ENCODE results near the gene FLYWCH2. TPM values are rescaled to one million over a fixed set of nuclear protein-coding genes. Genes with fewer than 3 reads are reported as not detected.

FLYWCH2 gene
- total RNA-seq, 1 donor from 2014 or later: 63.7 TPM

DNA sequence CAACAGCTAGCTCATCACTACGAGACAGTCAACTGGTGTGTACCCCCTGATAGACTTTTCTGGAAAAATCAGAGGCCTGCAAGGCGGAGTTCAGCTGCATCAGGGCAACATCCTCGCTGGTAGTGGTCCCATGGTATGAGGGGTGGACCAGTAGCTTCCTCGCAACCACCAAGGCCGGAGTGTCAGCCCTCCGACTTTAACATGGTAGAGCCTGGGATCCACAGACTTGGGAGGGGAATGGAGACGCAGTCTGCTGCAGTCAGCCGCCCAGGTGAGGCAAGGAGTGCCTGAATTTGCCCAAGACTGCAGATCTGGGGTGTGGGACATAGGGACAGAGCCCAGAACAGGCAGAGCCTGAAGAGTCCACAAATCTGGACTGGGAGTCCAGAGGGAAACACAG, 39.5 kb upstream of the FLYWCH2 start:
- Histone ChIP-seq H3K36me3 (ENCODE audit: control insufficient read depth, insufficient read depth, low read length) (no peaks in the 10 kb centered on the region), H3K4me3 (ENCODE audit: low read depth, low read length) (no peak overlapping the region), H3K27me3 (ENCODE audit: control insufficient read depth, insufficient read depth, low read length) (no peaks in the 10 kb centered on the region)
- FAIRE-seq (no peak), DNase-seq (ENCODE audit: low read depth) (no peak)
- TF ChIP-seq, protein P1, sequence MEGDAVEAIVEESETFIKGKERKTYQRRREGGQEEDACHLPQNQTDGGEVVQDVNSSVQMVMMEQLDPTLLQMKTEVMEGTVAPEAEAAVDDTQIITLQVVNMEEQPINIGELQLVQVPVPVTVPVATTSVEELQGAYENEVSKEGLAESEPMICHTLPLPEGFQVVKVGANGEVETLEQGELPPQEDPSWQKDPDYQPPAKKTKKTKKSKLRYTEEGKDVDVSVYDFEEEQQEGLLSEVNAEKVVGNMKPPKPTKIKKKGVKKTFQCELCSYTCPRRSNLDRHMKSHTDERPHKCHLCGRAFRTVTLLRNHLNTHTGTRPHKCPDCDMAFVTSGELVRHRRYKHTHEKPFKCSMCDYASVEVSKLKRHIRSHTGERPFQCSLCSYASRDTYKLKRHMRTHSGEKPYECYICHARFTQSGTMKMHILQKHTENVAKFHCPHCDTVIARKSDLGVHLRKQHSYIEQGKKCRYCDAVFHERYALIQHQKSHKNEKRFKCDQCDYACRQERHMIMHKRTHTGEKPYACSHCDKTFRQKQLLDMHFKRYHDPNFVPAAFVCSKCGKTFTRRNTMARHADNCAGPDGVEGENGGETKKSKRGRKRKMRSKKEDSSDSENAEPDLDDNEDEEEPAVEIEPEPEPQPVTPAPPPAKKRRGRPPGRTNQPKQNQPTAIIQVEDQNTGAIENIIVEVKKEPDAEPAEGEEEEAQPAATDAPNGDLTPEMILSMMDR (IDR thresholded peaks at IDR 0.05; ENCODE audit: insufficient read depth, low read length, severe bottlenecking): no peak

DNA sequence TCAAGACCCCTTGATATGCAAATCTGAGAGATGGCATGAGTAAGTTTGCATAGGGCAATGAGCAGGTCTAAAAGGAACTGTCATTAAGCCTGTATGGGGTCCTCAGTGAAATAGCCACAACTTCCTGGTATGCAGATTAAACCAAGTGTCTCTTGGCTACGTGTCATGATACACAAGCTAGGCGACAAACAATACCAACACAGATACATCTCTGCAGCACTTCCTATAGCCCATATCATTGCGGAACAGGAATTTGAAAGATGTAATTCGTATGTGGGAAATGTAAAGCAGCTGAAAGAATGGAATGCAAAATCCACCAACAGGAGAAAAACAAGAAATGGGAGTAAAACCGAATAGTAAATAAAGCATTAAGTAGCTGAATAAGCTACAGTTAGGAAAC, 37.9 kb upstream of the FLYWCH2 start:
- no peak for FAIRE-seq
- TF ChIP-seq, protein P1 (IDR thresholded peaks at IDR 0.05; ENCODE audit: insufficient read depth, low read length, severe bottlenecking): no peak
- Histone ChIP-seq H3K4me3 (ENCODE audit: low read depth, low read length) (no peak overlapping the region), H3K36me3 (ENCODE audit: control insufficient read depth, insufficient read depth, low read length) (no peaks in the 10 kb centered on the region), H3K27me3 (ENCODE audit: control insufficient read depth, insufficient read depth, low read length) (no peaks in the 10 kb centered on the region)
- no peak for DNase-seq (ENCODE audit: low read depth)

DNA sequence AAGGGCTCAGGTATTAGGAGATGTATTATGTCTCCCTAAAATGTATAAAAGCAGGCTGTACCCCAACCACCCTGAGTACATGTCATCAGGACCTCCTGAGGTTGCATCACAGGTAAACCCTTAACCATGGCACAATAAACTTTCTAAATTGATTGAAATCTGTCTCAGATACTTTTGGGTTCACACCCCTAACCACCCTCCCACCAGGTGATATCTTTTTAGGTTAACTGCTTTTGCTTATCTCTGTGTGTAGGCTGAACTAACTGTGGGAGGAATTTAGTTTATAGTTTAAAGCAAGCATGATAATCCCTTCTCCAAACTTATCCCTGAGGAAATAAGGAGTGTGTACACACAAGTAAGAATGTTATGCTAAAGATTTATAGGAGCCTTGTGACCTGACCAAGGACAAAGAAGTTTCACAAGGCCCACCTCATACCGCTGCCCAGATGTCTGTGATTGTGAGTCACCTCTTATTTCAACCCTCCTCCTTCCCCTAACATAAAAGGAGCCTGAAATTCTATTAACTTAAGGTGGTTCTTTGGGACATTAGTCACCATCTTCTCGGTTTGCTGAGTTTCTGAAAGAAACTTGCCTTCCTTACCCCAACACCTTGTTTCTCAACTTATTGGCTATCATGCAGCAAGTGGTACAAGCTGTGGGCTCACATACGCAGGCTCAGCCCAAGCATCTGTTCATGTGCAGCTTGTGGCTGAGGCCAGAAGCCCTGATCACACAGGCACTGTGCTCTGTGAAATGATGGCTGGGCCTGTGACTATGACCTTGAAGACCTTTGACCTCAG, 36.3 kb upstream of the FLYWCH2 start:
- TF ChIP-seq, protein P1 (IDR thresholded peaks at IDR 0.05; ENCODE audit: insufficient read depth, low read length, severe bottlenecking): no peak
- DNase-seq (ENCODE audit: low read depth) (peak; percentile 81), FAIRE-seq (no peak)

DNA sequence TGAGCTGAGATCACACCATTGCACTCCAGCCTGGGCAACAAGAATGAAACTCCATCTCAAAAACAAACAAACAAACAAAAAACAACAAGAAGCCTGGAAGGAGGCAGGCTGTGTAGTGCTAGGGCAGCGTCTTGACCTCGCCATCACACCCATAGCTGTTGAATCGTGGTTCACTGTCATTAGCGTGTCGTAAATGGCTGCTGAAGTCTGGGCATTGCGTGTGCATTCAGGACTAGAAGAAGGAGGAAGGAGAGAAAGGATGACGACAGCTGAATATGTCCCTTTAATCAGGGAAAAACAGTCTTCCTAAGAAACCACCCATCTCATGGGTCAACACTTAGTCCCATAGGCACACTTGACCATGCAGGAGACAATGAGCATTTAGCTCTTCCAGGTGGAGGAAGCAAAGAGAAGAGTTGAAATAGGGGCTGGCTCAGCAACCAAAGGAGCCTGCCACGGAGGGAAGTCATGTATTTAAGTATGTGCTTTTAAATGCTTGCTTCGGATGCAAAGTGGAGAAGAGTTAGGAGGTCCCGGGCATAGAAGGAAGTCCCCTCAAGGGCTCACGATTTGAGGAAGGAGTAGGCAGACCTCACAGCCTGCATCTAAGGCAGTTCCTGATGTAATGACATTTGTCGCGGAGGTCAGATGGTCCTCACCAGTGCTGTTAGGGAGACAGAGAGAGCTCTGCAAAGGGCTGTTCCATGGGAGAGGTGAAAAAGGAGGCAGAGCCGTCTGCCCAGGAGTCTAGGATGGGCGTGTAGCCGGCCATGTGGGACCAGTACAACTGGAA, 33.9 kb upstream of the FLYWCH2 start:
- TF ChIP-seq, protein P1 (IDR thresholded peaks at IDR 0.05; ENCODE audit: insufficient read depth, low read length, severe bottlenecking): no peak
- Histone ChIP-seq H3K36me3 (ENCODE audit: control insufficient read depth, insufficient read depth, low read length) (no peaks in the 10 kb centered on the region), H3K4me3 (ENCODE audit: low read depth, low read length) (no peak overlapping the region), H3K27me3 (ENCODE audit: control insufficient read depth, insufficient read depth, low read length) (no peaks in the 10 kb centered on the region)
- DNase-seq (ENCODE audit: low read depth) (no peak), FAIRE-seq (no peak)

More for the DNA sequence above, 36.3 kb upstream of the FLYWCH2 start:
- H3K27me3 ChIP-seq (ENCODE audit: control insufficient read depth, insufficient read depth, low read length): no peaks in the 10 kb centered on the region
- H3K4me3 ChIP-seq (ENCODE audit: low read depth, low read length): no peak overlapping the region
- H3K36me3 ChIP-seq (ENCODE audit: control insufficient read depth, insufficient read depth, low read length): no peaks in the 10 kb centered on the region

DNA sequence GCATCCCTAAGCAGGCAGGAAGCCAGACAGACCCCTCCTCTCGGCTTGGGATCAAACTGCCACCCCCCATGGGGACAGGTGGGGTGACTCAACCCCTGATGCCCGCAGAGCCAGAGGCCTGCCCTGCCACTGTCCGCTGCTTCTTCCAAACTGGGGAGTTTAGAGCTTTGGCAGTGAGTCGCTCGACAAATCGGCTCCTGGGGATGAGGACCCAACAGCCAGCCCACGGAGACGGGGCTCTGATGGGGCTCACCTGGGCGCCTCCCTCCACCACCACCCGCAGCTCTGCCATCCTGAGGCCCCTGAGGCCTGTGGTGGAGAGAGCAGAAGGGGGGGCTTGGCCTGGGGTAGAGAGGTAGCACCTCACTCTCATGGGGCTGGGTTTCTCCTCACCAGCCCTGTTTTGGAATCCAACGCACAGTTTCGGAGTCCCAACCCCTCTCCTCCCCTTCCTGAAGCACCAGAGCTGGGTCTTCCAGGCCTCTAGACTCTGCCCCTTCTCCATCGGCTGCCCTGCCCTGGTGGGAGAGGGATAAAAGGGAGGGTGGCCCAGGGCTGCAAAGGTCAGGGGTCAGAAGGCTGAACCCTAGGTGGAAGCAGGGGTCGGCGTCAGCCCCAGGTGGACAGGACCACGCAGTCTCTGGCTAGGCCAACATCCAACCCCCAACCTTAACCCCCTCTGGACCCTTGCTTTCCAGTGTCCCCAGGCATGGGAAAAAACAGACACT, 30.8 kb upstream of the FLYWCH2 start:
- H3K36me3 ChIP-seq (ENCODE audit: control insufficient read depth, insufficient read depth, low read length): no peaks in the 10 kb centered on the region
- FAIRE-seq (no peak), DNase-seq (ENCODE audit: low read depth) (no peak)
- no peaks in the 10 kb centered on the region for H3K27me3 ChIP-seq (ENCODE audit: control insufficient read depth, insufficient read depth, low read length)
- TF ChIP-seq, protein P1 (IDR thresholded peaks at IDR 0.05; ENCODE audit: insufficient read depth, low read length, severe bottlenecking): no peak
- no peak overlapping the region for H3K4me3 ChIP-seq (ENCODE audit: low read depth, low read length)

Measured in bronchial epithelial cell (primary cell).